Activated effector memory CD4-positive, alpha-beta T cell treated with Interleukin-2 at 50 U/mL for 16 hours (primary cell): ENCODE measurements around the gene CDK11B.
"Not testable (repeated sequence)": the region's sequence is repeated elsewhere in the genome, so short reads cannot be mapped to it uniquely, and the experiment has no call there.

Experiments used
- DNase-seq: peaks from one replicate; pipeline ENCODE4 v3.0.0-alpha.2; 2020

Gene CDK11B

DNA sequence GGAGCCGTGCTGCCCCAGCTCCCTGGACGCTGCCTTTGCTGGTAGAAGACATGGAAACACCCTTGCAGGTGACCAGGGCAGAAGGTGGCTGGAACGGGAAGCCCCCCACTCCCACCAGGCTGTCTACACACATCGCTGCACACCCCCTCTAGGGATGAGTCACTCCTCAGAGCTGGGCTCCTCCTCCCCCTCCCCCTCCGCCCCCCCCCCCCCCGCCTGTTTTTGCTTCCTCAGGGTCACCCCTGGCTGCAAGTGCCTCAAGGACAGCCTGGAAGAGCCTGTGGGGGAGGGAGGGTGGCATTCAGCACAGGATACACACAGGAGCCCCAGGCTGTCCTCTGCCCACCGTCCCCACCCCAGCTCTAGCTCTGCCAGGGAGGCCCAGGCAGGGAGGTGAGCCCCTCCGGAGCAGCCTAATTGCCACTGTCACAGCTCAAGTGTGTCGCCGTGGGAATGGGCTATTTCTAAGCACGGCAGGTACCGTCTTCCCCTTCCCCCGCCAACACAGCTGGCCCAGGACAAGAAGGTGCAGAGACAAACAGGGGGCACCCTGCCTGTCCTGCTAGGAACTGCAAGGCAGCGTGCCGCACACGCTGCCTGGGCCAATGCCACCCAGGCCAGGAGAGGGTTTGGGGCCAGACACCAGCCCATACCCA, 61.4 kb downstream of the CDK11B start:
- no peak for DNase-seq

DNA sequence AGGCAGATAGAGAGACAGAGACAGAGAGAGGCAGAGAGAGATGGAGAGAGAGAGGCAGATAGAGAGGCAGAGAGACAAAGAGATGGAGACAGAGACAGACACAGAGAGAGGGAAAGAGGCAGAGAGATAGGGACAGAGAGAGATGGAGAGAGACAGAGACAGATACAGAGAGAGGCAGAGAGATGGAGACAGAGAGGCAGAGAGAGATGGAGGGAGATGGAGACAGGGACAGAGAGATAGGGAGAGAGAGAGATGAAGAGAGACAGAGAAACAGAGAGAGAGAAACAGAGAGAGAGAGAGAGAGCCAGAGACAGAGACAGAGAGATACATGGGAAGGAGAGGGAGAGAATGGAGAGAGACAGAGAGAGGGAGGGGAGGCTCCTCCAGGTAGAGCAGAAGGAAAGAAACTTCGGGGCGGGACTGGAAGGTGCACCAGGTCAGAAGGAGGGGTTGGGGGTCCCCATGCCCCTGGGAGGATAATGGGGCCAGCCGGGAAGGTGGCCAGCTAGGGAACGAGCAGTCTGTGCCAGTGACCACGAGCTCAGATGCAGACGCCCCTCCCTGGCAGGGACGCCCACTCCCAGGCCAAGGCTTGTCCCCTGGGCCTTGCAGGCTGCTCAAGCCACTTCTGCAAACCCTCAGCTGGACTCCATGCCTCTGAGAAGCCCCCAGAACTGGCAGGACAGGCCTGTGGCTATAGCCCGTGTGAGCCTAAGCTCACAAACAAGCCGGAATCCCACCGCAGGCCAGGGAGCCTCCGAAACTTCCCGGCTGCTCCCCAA, 62.1 kb downstream of the CDK11B start:
- DNase-seq: no peak

DNA sequence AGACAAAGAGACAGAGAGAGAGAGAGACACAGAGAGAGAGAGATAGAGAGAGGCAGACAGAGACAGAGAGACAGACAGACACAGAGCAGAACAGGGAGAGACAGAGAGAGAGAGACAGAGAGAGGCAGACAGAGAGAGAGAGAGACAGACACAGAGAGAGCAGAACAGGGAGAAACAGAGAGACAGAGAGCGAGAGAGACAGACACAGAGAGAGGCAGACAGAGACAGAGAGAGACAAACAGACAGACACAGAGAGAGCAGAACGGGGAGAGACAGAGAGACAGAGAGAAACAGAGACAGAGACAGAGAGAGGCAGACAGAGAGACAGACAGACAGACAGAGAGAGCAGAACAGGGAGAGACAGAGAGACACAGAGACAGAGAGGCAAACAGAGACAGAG, 63.5 kb downstream of the CDK11B start:
- DNase-seq: not testable (repeated sequence)

DNA sequence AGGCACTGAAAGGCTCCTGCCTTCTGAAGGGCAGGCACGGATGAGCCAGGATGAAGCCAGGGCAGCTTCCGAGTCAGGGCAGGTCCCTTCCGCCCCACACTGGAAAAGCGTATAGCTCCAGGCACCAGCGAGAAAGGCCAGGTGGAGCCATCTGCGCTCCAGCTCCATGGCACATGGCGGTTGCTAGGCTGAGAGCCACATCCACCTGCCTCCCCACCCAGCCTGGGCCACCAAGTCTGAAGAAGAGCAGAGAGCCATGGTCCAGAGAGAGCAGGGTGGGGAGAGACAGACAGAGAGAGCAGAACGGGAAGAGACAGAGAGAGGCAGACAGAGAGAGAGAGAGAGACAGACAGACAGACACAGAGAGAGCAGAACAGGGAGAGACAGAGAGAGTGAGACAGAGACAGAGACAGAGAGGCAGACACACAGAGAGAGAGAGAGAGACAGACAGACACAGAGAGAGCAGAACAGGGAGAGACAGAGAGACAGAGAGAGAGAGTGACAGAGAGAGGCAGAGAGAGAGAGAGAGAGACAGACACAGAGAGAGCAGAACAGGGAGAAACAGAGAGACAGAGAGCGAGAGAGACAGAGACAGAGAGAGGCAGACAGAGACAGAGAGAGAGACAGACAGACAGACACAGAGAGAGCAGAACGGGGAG, 64.1 kb downstream of the CDK11B start:
- no peak for DNase-seq

DNA sequence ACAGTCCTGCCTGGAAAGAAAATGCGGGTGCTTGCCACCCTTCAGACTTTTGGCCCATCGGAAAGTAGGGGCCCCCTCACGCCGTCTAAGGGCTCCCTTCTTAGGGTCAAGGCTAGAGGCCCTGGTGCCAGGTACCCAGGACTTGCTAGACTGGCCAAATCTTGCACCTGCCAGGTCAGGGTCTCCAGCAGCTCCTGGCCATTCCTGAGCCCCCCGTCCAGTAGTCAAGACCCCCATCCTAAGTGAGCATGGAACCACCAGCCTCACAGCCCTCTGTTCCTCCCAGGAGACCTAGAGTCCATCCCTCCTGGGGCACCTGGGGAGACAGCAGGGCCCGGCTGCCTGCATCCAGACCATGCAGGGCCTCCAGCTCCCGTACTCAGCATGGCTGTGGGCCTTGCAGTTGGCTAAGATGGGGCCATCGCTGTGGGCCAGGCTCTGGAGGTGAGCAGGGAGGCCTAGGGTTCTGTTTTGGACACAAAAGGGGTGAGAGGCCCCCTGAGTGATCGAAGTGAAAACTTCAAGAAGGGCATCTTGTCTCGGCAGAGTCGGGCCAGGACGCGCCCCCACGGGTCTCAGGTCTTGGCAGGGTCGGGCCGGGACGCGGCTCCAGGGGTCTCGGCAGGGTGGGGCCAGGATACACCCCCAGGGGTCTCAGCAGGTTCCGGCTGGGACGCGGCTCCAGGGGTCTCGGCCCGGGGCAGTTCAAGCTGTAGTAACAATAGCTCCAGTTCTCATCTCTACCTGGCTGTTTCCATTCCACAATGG, 64.8 kb downstream of the CDK11B start:
- no peak for DNase-seq

DNA sequence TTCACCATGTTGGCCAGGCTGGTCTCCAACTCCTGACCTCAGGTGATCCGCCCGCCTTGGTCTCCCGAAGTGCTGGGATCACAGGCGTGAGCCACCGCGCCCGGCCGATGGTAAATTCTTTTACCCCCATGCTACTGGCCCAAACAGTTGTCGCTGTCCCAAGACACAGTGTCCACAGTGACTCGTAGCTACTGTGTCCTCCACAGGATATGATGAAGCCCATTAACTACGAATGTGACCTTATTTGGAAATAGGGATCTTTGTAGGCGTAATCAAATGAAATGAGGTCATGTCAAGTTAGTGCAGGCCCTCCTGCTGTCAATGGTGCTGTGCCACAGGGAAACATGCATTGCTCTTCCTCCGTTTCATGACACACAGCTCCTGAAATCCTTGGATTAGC, 67.4 kb downstream of the CDK11B start:
- no peak for DNase-seq
